HepG2 (cell line): ENCODE data around the gene COX4I2.

Source experiments
- CC2D1A ChIP-seq: sonication (generic); formaldehyde crosslinking; IDR thresholded peaks from 2 replicates; pipeline ENCODE4 v1.8.1; 2023; ENCODE audit warnings: mild to moderate bottlenecking, missing genetic modification reagents
- CTCF ChIP-seq: sonication (generic); formaldehyde crosslinking; IDR thresholded peaks from 2 replicates; pipeline ENCODE4 v1.5.0; 2020; ENCODE audit warnings: mild to moderate bottlenecking, missing genetic modification reagents, moderate library complexity
- MXI1 ChIP-seq: IDR thresholded peaks from 3 replicates; pipeline ENCODE4 v1.6.1; 2012; ENCODE audit warnings: low read depth, low read length, inconsistent platforms, borderline replicate concordance
- SIN3A ChIP-seq: IDR thresholded peaks from 2 replicates; pipeline ENCODE4 v1.6.1; 2011; ENCODE audit warnings: low read depth, mild to moderate bottlenecking, control low read depth, low read length, borderline replicate concordance
- TAF1 ChIP-seq: sonication (generic); formaldehyde crosslinking; IDR thresholded peaks from 2 replicates; pipeline ENCODE4 v1.4.0; 2020; ENCODE audit warnings: missing genetic modification reagents
- YY1 ChIP-seq: IDR thresholded peaks from 2 replicates; pipeline ENCODE4 v1.6.1; 2011; ENCODE audit warnings: low read length, low read depth, moderate library complexity, mild to moderate bottlenecking; ENCODE audit not compliant: insufficient read depth, insufficient replicate concordance
- ZFAT ChIP-seq: sonication (generic); formaldehyde crosslinking; conservative IDR thresholded peaks from 2 replicates; pipeline ENCODE4 v1.8.1; 2023; ENCODE audit warnings: missing genetic modification reagents, inconsistent platforms
- ZNF121 ChIP-seq: sonication (generic); formaldehyde crosslinking; IDR thresholded peaks from 2 replicates; pipeline ENCODE4 v1.5.0; 2020; ENCODE audit warnings: mild to moderate bottlenecking, missing genetic modification reagents
- ZNF382 ChIP-seq: sonication (generic); formaldehyde crosslinking; IDR thresholded peaks from 2 replicates; pipeline ENCODE4 v1.5.0; 2020; ENCODE audit warnings: missing genetic modification reagents, mild to moderate bottlenecking, borderline replicate concordance
- ZZZ3 ChIP-seq: sonication (generic); formaldehyde crosslinking; IDR thresholded peaks from 2 replicates; pipeline ENCODE4 v1.4.0; 2020; ENCODE audit warnings: missing genetic modification reagents, mild to moderate bottlenecking, borderline replicate concordance
- TF ChIP-seq, protein P1 (sequence below): sonication (generic); formaldehyde crosslinking; IDR thresholded peaks from 2 replicates; pipeline ENCODE4 v1.4.0; 2020; ENCODE audit warnings: missing genetic modification reagents, borderline replicate concordance

- TF ChIP-seq CTCF (CRISPR knock-in tag) = no peak
- no peak for TF ChIP-seq YY1
- TF ChIP-seq ZNF121 (CRISPR knock-in tag) = no peak
- no peak for TF ChIP-seq ZZZ3 (CRISPR knock-in tag)
- no peak for TF ChIP-seq ZFAT (CRISPR knock-in tag)
- no peak for TF ChIP-seq ZNF382 (CRISPR knock-in tag)
- TF ChIP-seq, protein P1, sequence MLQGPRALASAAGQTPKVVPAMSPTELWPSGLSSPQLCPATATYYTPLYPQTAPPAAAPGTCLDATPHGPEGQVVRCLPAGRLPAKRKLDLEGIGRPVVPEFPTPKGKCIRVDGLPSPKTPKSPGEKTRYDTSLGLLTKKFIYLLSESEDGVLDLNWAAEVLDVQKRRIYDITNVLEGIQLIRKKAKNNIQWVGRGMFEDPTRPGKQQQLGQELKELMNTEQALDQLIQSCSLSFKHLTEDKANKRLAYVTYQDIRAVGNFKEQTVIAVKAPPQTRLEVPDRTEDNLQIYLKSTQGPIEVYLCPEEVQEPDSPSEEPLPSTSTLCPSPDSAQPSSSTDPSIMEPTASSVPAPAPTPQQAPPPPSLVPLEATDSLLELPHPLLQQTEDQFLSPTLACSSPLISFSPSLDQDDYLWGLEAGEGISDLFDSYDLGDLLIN (CRISPR knock-in tag) = no peak
- TF ChIP-seq TAF1 = no peak; the same call in 1 of the 2 replicates
- no peak for TF ChIP-seq CC2D1A (CRISPR knock-in tag)
- TF ChIP-seq MXI1 = no peak
- TF ChIP-seq SIN3A = no peak
These were observed 38.3 kb downstream of the COX4I2 start for GRCh38 chr20:31675828-31676608.
